PFSK-1 (cell line): ENCODE data around the gene WDR81.

Experiments used
- FOXP2 ChIP-seq: optimal IDR thresholded peaks from 2 replicates; pipeline ENCODE3; 2011; ENCODE audit warnings: borderline replicate concordance, control low read depth, inconsistent platforms; ENCODE audit not compliant: insufficient read depth; ENCODE audit errors: extremely low read length, extremely low read depth
- POLR2AphosphoS5 ChIP-seq: IDR thresholded peaks from 2 replicates; pipeline ENCODE4 v1.6.1; 2012; ENCODE audit warnings: low read depth, mild to moderate bottlenecking, control low read depth, low read length, moderate library complexity
- REST ChIP-seq, 2 experiments: IDR thresholded peaks; 2 replicates each; pipeline versions ENCODE4 v1.6.1 to v1.8.0; 2011 to 2012; ENCODE audit warnings: low read depth in 2 of 2, low read length in 2 of 2, control low read depth in 1 of 2, inconsistent platforms in 1 of 2, mild to moderate bottlenecking in 1 of 2, moderate library complexity in 1 of 2; ENCODE audit not compliant: insufficient read depth in 1 of 2
- SIN3A ChIP-seq: IDR thresholded peaks from 2 replicates; pipeline ENCODE4 v1.6.1; 2012; ENCODE audit warnings: mild to moderate bottlenecking, low read length, moderate library complexity, borderline replicate concordance; ENCODE audit not compliant: insufficient read depth
- TAF1 ChIP-seq: IDR thresholded peaks from 2 replicates; pipeline ENCODE4 v1.6.1; 2012; ENCODE audit warnings: low read length, control low read depth, borderline replicate concordance; ENCODE audit not compliant: insufficient read depth

WDR81 gene

GRCh38 chr17:1724869-1725641 is 551 bp downstream of the WDR81 start:
- TF ChIP-seq FOXP2, result no peak
- TF ChIP-seq SIN3A, result no peak
- no peak for TF ChIP-seq TAF1
- no peak for TF ChIP-seq REST (IDR thresholded peaks at IDR 0.05; ENCODE audit: insufficient read depth in 1 of 2, low read depth in 2 of 2, low read length in 2 of 2)
- TF ChIP-seq POLR2AphosphoS5, result no peak

GRCh38 chr17:1725642-1726511 is 1.4 kb downstream of the WDR81 start:
- TF ChIP-seq SIN3A (no peak), POLR2AphosphoS5 (no peak), TAF1 (no peak), FOXP2 (no peak), REST (IDR thresholded peaks at IDR 0.05; ENCODE audit: insufficient read depth in 1 of 2, low read depth in 2 of 2, low read length in 2 of 2) (no peak)

GRCh38 chr17:1726626-1727257 is 2.2 kb downstream of the WDR81 start:
- TF ChIP-seq FOXP2 (no peak), SIN3A (no peak), TAF1 (no peak), POLR2AphosphoS5 (no peak)

- TF ChIP-seq FOXP2 (no peak), REST (IDR thresholded peaks at IDR 0.05; ENCODE audit: insufficient read depth in 1 of 2, low read depth in 2 of 2, low read length in 2 of 2) (no peak), TAF1 (no peak), POLR2AphosphoS5 (no peak), SIN3A (no peak)
Measured at GRCh38 chr17:1727258-1727789, 2.8 kb downstream of the WDR81 start.
